Urinary bladder (tissue), 4 donors: ENCODE measurements around the gene PRKCE. TPM values are rescaled to one million over a fixed set of nuclear protein-coding genes. Genes with fewer than 3 reads are reported as not detected.
A peak's percentile ranks its signal among the peaks of the same experiment; 100 is the strongest.

Experiments used
- DNase-seq: peaks from one replicate; pipeline ENCODE4 v3.0.0-alpha.2; 2015; ENCODE audit errors: extremely low spot score
- H3K27ac ChIP-seq: one replicate; pipeline ENCODE4 v1.5.1; 2013; ENCODE audit warnings: low read depth, mild to moderate bottlenecking, moderate library complexity
- H3K36me3 ChIP-seq: one replicate; pipeline ENCODE4 v1.6.1; 2013; ENCODE audit warnings: mild to moderate bottlenecking, moderate library complexity; ENCODE audit not compliant: insufficient read depth
- H3K4me1 ChIP-seq: one replicate; pipeline ENCODE4 v1.6.1; 2013; ENCODE audit warnings: mild to moderate bottlenecking, moderate library complexity; ENCODE audit not compliant: insufficient read depth
- H3K4me3 ChIP-seq: one replicate; pipeline ENCODE4 v1.5.1; 2013; ENCODE audit warnings: low read depth, low read length
- WGBS: extraction: QIAGEN DNeasy Blood & Tissue Kit; methylation state at CpG from one replicate; pipeline ENCODE4 v1.1.7; 2013; 5-methylcytosine and 5-hydroxymethylcytosine counted together
- polyA plus RNA-seq: library from polyadenylated mRNA; stranded (reverse); fragments of 200-250 nt; gene quantifications from one replicate; pipeline ENCODE4 v1.2.3, GENCODE V29; 2013
- total RNA-seq: library from RNA; depleted of rRNA; stranded (reverse); fragments of >200 nt; gene quantifications from one replicate; pipeline ENCODE4 v1.2.3, GENCODE V29; 2014
- donor health status: healthy with polysubstance abuse.
- donor health status: healthy.

PRKCE gene
- total and polyA plus RNA-seq, 2 donors: 9.9 to 29.7 TPM

GRCh38 chr2:45960057-45960863 is 308.8 kb downstream of the PRKCE start:
- Histone ChIP-seq H3K27ac (no peak overlapping the region), H3K4me1 (peaks cover 2% of the 10 kb centered on the region), H3K4me3 (no peak overlapping the region), H3K36me3 (no peaks in the 10 kb centered on the region)
- 89% methylated on average over 8 of the region's 8 CpGs for WGBS
- no peak for DNase-seq

- Histone ChIP-seq H3K27ac (no peak overlapping the region), H3K4me1 (peaks cover 2% of the 10 kb centered on the region), H3K4me3 (no peak overlapping the region), H3K36me3 (no peaks in the 10 kb centered on the region)
- peak; percentile 68 for DNase-seq
- 20% methylated on average over 7 of the region's 7 CpGs for WGBS
Observed at GRCh38 chr2:45962177-45962921, 310.9 kb downstream of the PRKCE start.

- Histone ChIP-seq H3K36me3 (no peaks in the 10 kb centered on the region), H3K4me1 (peaks cover 2% of the 10 kb centered on the region), H3K4me3 (no peak overlapping the region), H3K27ac (no peak overlapping the region)
- DNase-seq: no peak
- whole genome bisulfite sequencing: 80% methylated on average over 7 of the region's 7 CpGs
Observed at GRCh38 chr2:45963816-45964215, 312.3 kb downstream of the PRKCE start.

GRCh38 chr2:45964223-45964841 is 312.9 kb downstream of the PRKCE start:
- 38% methylated on average over 6 of the region's 6 CpGs for WGBS
- no peak overlapping the region for H3K4me3 ChIP-seq
- peaks cover 2% of the 10 kb centered on the region for H3K4me1 ChIP-seq
- no peak overlapping the region for H3K27ac ChIP-seq
- DNase-seq: peak; percentile 64
- H3K36me3 ChIP-seq: no peaks in the 10 kb centered on the region

GRCh38 chr2:45964906-45965305 is 313.4 kb downstream of the PRKCE start:
- Histone ChIP-seq H3K4me3 (no peak overlapping the region), H3K36me3 (no peaks in the 10 kb centered on the region), H3K27ac (no peak overlapping the region), H3K4me1 (peaks cover 2% of the 10 kb centered on the region)
- no peak for DNase-seq
- WGBS: 16% methylated on average over 4 of the region's 4 CpGs

- 94% methylated on average over 11 of the region's 11 CpGs for WGBS
- Histone ChIP-seq H3K36me3 (no peaks in the 10 kb centered on the region), H3K27ac (no peak overlapping the region), H3K4me3 (no peak overlapping the region), H3K4me1 (peaks cover 2% of the 10 kb centered on the region)
- no peak for DNase-seq
Observed at GRCh38 chr2:45965871-45966498, 314.5 kb downstream of the PRKCE start.

- no peaks in the 10 kb centered on the region for H3K36me3 ChIP-seq
- H3K4me1 ChIP-seq: no peaks in the 10 kb centered on the region
- H3K4me3 ChIP-seq: no peak overlapping the region
- no peak for DNase-seq
- no peak overlapping the region for H3K27ac ChIP-seq
- 65% methylated on average over 14 of the region's 14 CpGs for whole genome bisulfite sequencing
Observed at GRCh38 chr2:45968946-45969584, 317.6 kb downstream of the PRKCE start.

- Histone ChIP-seq H3K4me1 (no peaks in the 10 kb centered on the region), H3K27ac (no peak overlapping the region), H3K36me3 (no peaks in the 10 kb centered on the region), H3K4me3 (no peak overlapping the region)
- WGBS: 91% methylated on average over 4 of the region's 4 CpGs
- no peak for DNase-seq
Observed at GRCh38 chr2:45973426-45973825, 322.0 kb downstream of the PRKCE start.

- no peaks in the 10 kb centered on the region for H3K4me1 ChIP-seq
- no peak for DNase-seq
- 93% methylated on average over 4 of the region's 4 CpGs for WGBS
- H3K27ac ChIP-seq: no peak overlapping the region
- H3K4me3 ChIP-seq: no peak overlapping the region
- no peaks in the 10 kb centered on the region for H3K36me3 ChIP-seq
Observed at GRCh38 chr2:45974056-45974455, 322.6 kb downstream of the PRKCE start.

GRCh38 chr2:45974762-45975408 is 323.4 kb downstream of the PRKCE start:
- Histone ChIP-seq H3K4me1 (no peaks in the 10 kb centered on the region), H3K36me3 (no peaks in the 10 kb centered on the region), H3K4me3 (no peak overlapping the region), H3K27ac (no peak overlapping the region)
- no peak for DNase-seq
- 93% methylated on average over 7 of the region's 7 CpGs for WGBS

GRCh38 chr2:45975752-45976517 is 324.5 kb downstream of the PRKCE start:
- Histone ChIP-seq H3K36me3 (no peaks in the 10 kb centered on the region), H3K4me3 (no peak overlapping the region), H3K4me1 (no peaks in the 10 kb centered on the region), H3K27ac (no peak overlapping the region)
- no peak for DNase-seq
- WGBS: 93% methylated on average over 14 of the region's 14 CpGs

GRCh38 chr2:45978302-45978859 is 326.9 kb downstream of the PRKCE start:
- WGBS: 90% methylated on average over 4 of the region's 4 CpGs
- no peak overlapping the region for H3K4me3 ChIP-seq
- no peak overlapping the region for H3K27ac ChIP-seq
- DNase-seq: no peak
- H3K4me1 ChIP-seq: no peaks in the 10 kb centered on the region
- H3K36me3 ChIP-seq: no peaks in the 10 kb centered on the region
